ENCODE measurements around the gene ALG11. TPM values are rescaled to one million over a fixed set of nuclear protein-coding genes. Genes with fewer than 3 reads are reported as not detected.

The ALG11 gene
- total RNA-seq, 1 donor from 2014 or later = 65.7 TPM

- Mint-ChIP-seq H3K4me1 (peaks cover 56% of the 10 kb centered on the region), H3K4me3 (no peak overlapping the region), H3K27me3 (ENCODE audit: low read depth) (no peaks in the 10 kb centered on the region), H3K9me3 (no peaks in the 10 kb centered on the region), H3K36me3 (peaks cover 13% of the 10 kb centered on the region), H3K27ac (peak overlapping the region; percentile 60)
- TF ChIP-seq CTCF (IDR thresholded peaks at IDR 0.05; ENCODE audit: unreplicated experiment) = no peak
- DNase-seq (ENCODE audit: low spot score in 2 of 2, unreplicated experiment in 2 of 2) = no peak
These were observed 7.6 kb upstream of the ALG11 start for GRCh38 chr13:52004511-52005170.

DNA sequence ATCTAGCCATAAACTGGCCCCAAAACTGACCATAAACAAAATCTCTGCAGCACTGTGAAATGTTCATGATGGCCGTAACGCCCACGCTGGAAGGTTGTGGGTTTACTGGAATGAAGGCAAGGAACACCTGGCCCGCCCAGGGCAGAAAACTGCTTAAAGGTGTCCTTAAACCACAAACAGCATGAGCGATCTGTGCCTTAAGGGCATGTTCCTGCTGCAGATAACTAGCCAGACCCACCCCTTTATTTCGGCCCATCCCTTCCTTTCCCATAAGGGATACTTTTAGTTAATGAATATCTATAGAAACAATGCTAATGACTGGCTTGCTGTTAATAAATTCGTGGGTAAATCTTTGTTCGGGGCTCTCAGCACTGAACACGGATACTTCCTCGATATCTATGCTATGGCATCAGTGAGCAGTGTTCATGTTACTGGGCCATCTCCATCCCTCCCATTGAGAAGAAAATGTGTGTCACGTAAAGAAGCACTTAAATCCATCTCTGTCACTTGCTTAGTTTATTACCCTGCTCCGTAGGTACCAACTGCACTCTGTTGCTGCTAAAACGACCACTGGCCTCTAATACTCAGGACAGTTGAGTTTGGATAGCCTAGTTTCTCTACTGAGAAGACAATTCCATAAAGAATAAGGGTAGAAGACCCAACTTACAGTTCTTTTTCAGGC lies 6.2 kb upstream of the ALG11 start:
- Mint-ChIP-seq H3K4me1 (peaks cover 57% of the 10 kb centered on the region), H3K36me3 (peaks cover 13% of the 10 kb centered on the region), H3K9me3 (no peaks in the 10 kb centered on the region), H3K27me3 (ENCODE audit: low read depth) (no peaks in the 10 kb centered on the region), H3K4me3 (no peak overlapping the region), H3K27ac (no peak overlapping the region)
- no peak for DNase-seq (ENCODE audit: low spot score in 2 of 2, unreplicated experiment in 2 of 2)
- TF ChIP-seq CTCF (IDR thresholded peaks at IDR 0.05; ENCODE audit: unreplicated experiment) = no peak

DNA sequence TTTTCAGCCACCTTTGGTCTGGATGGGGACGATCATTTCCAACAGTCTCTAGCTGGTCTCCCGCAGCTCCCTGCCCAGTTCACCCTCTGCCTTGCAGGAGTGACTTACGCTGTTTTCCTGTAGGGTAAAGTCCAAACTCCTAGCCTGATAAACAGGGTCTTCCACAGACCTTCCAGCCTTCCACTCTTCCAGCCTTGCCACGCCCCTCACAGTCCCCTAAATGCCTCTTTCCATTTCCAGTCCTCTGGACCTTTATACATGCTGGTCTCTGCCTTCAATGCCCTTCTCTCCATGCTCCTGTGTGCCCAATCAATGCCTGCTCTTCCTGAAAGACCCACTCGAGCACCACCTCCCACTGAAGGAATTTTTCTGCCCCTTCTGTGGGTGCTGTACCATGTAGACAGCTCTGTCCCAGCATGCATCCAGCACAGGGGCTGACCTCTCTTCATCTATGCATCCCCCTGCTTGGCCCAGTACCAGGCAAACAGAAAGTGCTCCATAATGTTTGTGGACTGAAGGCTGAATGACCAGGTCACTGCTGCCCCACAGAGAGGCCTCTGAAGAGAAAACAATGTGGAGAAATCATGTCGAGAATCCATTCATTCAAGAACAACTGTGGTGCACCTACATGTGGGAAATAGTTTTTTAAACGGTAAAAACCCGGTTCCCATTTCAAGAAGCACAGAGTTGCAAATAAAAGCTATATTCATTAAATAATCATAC lies 5.5 kb upstream of the ALG11 start:
- no peak for DNase-seq (ENCODE audit: low spot score in 2 of 2, unreplicated experiment in 2 of 2)
- no peak overlapping the region for H3K4me3 Mint-ChIP-seq
- no peak overlapping the region for H3K27ac Mint-ChIP-seq
- no peak for TF ChIP-seq CTCF (IDR thresholded peaks at IDR 0.05; ENCODE audit: unreplicated experiment)
- peaks cover 13% of the 10 kb centered on the region for H3K36me3 Mint-ChIP-seq
- H3K4me1 Mint-ChIP-seq = peaks cover 54% of the 10 kb centered on the region
- H3K9me3 Mint-ChIP-seq = no peaks in the 10 kb centered on the region
- no peaks in the 10 kb centered on the region for H3K27me3 Mint-ChIP-seq (ENCODE audit: low read depth)

DNA sequence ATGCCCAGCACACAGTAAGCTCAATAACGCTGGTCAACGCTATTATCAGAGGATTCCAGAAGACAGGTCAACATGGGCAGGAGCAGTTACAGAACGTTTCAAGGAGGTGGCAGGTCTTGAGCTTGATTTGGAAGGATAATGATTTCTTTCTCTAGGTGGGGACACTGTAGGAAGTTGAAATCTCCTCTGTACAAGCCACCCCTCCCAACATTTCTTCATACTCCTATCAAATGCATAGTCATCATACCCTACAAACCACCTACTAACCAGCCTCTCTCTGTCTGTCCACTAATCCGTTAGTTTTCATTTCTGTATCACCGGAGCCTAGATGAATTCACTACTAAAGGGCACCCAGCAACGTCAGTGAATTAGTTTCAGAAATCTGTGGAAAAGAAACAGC lies 2.3 kb upstream of the ALG11 start:
- H3K9me3 Mint-ChIP-seq = no peaks in the 10 kb centered on the region
- no peaks in the 10 kb centered on the region for H3K27me3 Mint-ChIP-seq (ENCODE audit: low read depth)
- no peak for DNase-seq (ENCODE audit: low spot score in 2 of 2, unreplicated experiment in 2 of 2)
- H3K36me3 Mint-ChIP-seq = peaks cover 13% of the 10 kb centered on the region
- peak overlapping the region; percentile 95 for H3K4me3 Mint-ChIP-seq
- no peak for TF ChIP-seq CTCF (IDR thresholded peaks at IDR 0.05; ENCODE audit: unreplicated experiment)
- H3K27ac Mint-ChIP-seq = peak overlapping the region; percentile 69
- H3K4me1 Mint-ChIP-seq = peaks cover 46% of the 10 kb centered on the region

DNA sequence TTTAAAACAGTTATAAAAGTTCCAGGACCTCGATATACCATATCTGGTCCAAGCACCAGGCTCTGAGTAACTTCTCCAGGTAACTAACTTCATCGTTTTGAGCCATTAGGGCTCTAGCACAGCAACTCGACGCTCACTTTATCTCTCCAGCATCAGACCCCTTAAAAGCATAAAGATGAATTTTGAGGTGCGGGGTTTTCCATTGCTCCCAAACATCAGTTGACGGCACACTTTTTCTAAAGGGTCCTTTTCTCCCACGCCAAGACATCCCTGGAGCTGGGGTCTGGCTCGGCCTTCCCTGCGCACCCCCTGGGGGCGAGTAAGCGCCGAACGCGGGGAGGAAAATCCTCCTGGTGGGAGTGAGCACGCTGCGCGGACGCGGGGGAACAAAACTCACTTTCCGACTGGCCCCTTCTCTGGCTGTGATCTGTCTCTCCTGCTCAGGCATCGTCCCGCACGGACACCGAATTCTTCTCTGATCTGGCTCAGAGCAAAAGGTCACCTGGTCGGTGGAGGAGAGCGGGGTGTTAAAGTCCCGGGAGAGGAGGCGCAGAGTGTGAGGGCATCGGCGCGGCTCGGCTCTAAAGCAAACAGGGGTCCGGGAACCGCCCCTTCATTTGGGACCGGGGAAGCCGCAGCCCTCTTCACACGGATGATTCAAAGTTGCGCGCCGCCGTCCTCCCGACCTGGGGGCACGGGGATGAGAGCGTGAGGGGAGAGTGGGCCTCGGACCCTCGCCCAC lies 1.1 kb upstream of the ALG11 start, which contains the start of gene ATP7B:
ATP7B (minus strand) TSS at position 561 of the 742 bp plus-strand sequence; CDS start at position 448, 113 bp downstream.
- peak in 1 of 2 experiments; percentile 59 for DNase-seq (ENCODE audit: low spot score in 2 of 2, unreplicated experiment in 2 of 2)
- Mint-ChIP-seq H3K4me1 (peaks cover 41% of the 10 kb centered on the region), H3K27ac (peak within 1 kb of the TSS; percentile 98), H3K9me3 (peaks cover 5% of the 10 kb centered on the region), H3K36me3 (peaks cover 20% of the 10 kb centered on the region), H3K4me3 (peak within 1 kb of the TSS; percentile 95), H3K27me3 (ENCODE audit: low read depth) (no peaks in the 10 kb centered on the region)
- TF ChIP-seq CTCF (IDR thresholded peaks at IDR 0.05; ENCODE audit: unreplicated experiment) = no peak

All from mesothelial cell of epicardium (in vitro differentiated cells).